HG03066 (cell line): ENCODE measurements around the gene CCDC13.
"Not testable (repeated sequence)": the region's sequence is repeated elsewhere in the genome, so short reads cannot be mapped to it uniquely, and the experiment has no call there.

Experiments used
- ATAC-seq: cut with Tn5 transposase; IDR thresholded peaks from one replicate; pipeline ENCODE4 v1.9.1; 2021; ENCODE audit warnings: low read depth; ENCODE audit not compliant: unreplicated experiment

Gene CCDC13, protein sequence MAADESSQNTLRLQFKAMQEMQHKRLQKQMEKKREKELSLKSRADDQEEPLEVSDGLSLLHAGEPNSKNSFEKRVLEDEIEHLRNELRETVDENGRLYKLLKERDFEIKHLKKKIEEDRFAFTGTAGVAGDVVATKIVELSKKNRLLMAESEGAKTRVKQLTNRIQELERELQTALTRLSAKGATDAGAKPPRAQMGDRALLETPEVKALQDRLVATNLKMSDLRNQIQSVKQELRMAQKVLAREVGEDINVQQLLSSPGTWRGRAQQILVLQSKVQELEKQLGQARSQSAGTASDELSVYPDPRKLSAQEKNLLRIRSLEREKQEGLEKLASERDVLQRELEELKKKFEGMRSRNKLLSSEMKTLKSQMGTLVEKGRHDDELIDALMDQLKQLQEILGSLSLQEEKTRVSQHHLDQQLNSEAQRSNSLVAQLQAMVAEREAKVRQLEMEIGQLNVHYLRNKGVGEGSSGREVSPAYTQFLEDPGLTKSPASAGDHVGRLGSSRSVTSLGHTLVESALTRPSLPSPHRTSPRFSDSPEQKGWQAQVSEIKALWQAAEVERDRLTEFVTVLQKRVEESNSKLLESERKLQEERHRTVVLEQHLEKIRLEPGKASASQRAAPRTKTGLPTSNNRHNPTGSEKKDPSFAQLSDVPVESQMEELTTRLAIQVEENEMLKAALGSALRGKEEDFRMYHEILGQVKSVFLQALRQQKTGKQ

DNA sequence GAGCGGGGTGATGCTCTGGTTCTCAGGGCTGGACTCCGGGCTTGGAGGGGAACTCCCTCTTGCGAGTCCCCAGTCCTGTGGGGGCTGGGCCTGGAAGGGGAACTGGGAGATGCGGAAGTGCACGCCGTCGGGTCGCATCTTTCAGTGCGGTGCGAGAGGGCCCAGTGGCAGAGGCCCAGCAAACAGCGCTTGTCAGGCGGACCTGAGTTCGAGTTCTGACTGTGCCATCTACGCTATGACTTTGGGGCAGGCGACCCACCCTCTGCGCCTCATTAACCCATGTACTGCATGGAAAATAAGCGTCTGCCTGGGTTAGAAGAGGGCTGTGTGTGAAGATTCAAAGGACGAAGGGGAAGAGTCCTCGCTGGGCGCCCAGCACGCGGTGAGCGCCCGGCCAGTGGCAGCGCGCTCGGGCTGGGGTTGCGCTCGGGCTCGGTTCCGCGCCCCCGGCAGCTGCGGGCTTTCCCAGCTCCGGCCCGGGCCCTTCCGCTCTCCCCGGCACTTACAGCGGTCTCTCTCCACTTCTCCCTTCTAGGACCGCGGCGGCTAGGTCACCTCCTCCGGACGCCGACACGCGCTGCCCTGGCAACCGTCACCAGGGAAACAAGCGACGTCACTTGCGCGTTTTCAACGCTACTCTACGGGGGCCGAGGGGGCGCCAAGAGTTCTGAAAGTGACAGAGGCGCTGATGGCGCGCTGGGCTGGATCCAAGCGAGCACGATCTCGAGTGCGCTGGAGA is at the start of gene CCDC13:
Gene CCDC13, minus strand, starts transcription at position 584 of the 739 bp plus-strand sequence. CDS start 14,908 bp downstream, outside the sequence.
- ATAC-seq: peak; percentile 98

DNA sequence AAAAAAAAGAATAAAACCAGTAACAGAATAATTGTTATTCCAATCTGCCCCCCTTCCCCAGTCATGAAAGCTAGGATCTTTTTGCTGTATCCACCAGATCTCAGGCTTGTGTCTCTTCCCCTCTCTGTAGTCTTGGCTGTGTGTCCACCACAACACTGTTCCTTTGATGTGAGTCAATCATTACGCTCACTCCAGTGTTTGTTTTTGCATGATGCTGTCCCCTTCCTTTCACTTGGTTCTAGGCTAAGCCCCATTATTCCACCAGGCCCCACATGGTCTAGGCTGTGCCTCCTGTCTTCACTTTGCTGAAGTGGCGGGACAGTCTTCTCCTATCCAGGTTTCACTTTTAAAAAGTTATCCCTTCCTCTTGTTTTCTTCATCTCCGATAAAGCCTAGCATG is 49.8 kb upstream of the CCDC13 start:
- ATAC-seq: no peak

DNA sequence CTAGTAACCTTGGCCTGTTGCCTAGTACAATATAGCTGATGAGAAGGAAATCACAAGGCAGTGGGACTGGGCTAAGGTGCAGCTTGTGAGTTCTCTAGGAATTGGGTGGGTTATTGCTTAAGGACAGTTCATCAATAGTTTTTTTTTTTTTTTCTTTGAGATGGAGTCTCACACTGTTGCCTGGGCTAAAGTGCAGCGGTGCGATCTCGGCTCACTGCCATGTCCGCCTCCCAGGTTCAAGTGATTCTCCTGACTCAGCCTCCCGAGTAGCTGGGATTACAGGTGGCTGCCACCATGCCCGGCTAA is 47.6 kb upstream of the CCDC13 start:
- no peak for ATAC-seq

DNA sequence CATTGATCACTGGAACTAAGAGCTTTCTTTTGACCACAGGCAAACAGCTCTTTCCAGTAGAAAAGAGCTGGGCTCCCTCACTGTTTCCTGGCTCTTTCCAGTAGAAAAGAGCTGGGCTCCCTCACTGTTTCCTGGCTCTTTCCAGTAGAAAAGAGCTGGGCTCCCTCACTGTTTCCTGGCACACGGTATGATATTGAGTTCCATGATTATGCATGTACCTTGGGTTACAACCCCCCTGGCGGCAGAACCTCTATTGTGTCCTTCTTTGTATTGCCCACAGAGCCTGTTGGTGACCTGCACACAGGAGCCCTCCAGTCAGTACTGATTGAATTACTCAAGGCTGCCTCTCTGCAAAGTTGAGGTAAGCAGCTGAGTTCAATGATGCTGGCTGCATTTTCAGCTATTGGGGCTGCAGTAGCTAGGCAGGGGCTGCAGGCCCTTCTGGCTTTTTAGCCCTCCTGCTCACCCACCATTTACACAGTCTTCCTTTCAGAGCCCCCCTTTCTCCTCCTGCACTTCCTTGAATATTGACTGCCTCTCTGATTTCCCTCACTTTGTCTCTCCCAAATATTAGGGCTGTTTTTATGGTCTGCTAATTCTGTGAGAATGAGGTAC is 46.4 kb upstream of the CCDC13 start:
- ATAC-seq: no peak

DNA sequence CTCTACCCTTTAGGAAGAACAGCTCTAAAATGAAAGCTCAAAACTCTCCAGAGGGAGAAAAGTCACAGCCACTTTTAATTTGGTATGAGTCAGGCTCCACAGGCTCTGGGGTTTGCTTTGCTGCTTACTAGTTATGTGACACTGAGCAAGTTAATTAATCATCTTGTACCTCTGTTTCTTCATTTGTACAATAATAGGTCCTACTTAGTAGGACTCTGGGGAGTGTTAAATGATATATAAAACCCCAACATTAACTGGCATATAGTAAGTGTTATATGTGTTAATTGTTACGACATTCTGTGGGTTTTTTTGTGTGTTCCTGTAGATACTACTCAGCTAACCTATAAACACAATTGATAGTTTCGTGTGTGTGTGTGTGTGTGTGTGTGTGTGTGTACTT is 42.8 kb upstream of the CCDC13 start:
- ATAC-seq: no peak

DNA sequence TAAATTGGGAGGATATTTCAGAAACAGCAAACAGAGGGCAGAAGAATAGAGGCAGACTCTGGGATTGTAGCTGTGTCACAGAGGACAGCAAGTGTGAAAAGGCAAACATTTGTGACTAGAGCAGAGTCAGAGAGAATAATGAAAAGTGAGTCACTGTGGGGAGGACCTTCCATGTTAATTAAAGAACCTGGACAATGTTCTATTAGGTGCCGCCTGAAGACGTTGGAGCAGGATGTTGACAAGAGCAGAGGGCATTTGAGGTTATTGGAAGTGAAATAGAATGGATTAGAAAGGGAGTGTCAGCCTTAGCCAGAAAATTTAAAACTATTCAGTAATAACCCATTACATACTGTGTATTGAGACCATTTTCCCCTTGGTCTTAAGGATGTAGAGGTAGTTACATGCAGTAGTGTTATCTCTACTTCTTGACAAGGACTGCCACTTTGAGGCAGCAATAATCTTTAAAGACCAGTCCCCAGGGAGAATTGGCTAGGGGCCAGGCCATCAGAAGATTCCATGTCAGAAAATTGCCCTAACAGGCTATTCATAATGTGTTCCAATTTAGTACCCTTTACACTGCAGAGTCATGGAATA is 42.0 kb upstream of the CCDC13 start:
- no peak for ATAC-seq

DNA sequence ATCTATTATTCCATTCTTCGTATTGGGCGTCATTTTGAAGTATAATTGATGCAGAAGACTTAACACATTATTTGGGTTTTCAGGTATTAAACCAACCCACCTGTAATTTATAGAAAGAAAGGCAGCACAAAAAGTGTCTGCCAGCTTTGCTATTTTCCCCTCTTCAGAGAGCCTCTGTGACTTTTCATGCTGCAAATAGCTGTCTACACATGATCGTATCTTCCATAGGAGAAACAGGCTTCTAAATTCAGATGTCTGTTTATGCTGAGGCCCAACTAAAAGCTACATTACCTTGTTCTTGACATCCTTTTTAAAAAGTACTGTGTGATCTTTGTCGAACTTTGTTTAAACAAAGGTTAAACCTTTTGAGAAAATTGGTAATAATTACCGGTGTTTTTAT is 41.2 kb upstream of the CCDC13 start:
- no peak for ATAC-seq

DNA sequence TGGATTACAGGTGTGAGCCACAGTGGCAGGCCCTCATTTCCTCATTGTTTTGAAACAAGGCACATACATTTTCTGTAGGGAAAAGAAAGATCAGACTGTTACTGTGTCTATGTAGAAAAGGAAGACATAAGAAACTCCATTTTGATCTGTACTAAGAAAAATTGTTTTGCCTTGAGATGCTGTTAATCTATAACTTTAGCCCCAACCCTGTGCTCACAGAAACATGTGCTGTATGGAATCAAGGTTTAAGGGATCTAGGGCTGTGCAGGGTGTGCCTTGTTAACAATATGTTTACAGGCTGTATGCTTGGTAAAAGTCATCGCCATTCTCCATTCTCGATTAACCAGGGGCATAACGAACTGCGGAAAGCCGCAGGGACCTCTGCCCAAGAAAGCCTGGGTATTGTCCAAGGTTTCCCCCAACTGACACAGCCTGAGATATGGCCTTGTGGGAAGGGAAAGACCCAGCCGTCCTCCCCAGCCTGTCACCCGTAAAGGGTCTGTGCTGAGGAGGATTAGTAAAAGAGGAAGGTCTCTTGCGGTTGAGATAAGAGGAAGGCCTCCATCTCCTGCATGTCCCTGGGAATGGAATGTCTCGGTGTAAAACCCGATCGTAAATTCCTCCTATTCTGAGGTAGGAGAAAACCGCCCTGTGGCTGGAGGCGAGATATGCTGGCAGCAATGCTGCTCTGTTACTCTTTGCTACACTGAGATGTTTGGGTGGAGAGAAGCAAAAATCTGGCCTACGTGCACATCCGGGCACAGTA is 38.2 kb upstream of the CCDC13 start:
- not testable (repeated sequence) for ATAC-seq

DNA sequence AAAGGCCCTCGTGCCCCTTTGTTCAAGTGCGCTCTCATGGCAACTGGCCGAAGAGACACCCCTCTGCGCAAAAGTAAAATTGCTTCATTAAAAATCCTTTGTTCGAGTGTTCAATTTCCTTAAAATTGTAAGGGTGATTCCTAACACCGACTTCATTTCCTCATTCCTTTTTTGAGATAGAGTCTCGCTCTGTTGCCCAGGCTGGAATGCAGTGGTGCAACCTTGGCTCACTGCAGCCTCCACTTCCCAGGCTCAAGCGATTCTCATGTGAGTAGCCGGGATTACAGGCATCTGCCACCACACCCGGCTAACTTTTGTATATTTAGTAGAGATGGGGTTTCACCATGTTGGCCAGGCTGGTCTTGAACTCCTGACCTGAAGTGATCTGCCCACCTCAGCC is 37.7 kb upstream of the CCDC13 start:
- not testable (repeated sequence) for ATAC-seq

DNA sequence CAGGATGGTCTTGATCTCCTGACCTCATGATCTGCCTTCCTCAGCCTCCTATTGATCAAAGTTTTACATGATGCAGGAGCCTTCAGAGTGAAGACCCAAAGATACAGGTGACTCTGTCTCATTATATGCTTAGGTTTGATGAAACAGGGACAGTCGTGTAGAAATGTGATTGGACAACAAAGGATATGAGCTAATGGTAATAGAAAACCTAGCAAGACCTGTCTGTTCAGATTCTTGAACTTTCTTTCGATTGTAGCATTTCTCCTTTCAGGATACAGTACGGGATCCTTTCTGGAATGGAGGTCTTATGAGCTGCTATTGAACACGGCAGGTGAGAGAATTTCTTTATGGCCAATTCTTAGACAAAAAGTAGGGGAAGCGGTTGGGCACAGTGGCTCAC is 36.1 kb upstream of the CCDC13 start, which contains the start of gene ACKR2:
Gene ACKR2, plus strand, starts transcription at position 244 of the 400 bp plus-strand sequence. CDS start 55,058 bp downstream, outside the sequence.
- ATAC-seq: no peak

DNA sequence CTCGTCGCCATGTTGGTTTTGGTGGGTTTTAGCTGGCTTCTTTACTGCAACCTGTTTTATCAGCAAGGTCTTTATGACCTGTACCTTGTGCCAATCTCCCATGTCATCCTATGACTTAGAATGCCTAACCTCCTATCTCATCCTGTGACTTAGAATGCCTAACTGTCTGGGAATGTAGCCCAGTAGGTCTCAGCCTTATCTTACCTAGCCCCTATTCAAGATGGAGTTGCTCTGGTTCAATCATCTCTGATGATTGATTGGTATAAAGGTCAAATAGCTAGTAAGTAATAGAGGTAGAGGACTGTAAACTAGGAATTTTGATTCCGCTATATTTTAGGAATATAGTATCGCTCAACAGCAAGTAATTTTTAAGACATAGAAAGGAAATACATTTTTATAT is 34.9 kb upstream of the CCDC13 start:
- no peak for ATAC-seq

DNA sequence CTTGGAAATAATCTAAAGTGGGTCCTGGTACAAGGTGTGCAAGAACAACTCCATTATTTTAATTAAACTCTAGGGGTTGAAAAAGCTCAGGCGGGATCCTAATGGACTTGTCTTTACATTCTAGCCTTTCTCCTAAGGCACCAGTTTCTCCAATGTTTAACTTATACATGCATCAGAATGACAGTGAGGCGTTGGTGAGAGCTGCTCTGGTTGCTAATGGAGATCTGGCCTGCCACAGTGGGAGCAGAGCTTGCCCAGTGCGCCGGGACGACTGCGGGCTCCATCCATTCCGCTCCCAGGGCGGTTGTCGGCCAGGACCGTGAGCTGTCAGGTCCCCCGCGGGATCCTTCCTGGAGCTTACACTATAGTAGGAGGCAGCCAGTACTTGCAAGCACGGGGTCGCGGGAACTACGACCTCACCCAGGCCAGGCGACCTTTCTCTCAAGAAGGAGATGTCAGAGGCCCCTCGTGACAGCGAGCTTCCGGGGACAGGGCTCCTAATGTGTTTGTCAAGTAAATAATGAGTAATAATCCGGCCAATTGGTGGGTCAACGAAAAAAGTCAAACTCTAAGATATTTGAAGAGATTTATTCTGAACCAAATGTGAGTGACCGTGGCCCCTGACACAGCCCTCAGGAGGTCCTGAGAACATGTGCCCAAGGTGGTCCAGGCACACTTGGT is 32.2 kb upstream of the CCDC13 start:
- ATAC-seq: no peak

DNA sequence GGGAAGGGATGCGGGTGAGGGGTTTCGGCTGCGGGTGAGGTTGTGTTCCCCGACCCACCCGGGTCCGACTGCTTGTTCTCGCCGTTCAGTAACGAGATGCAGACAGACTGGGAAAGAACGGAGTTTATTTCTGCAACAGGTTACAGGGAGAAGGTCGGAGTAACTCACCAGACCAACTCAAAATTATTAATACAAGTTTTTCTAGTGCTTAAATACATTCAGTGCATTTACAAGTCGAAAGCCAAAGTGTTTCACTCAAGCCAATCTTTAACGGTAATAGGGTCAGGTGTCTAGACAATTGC is 31.7 kb upstream of the CCDC13 start:
- ATAC-seq: peak; percentile 17

DNA sequence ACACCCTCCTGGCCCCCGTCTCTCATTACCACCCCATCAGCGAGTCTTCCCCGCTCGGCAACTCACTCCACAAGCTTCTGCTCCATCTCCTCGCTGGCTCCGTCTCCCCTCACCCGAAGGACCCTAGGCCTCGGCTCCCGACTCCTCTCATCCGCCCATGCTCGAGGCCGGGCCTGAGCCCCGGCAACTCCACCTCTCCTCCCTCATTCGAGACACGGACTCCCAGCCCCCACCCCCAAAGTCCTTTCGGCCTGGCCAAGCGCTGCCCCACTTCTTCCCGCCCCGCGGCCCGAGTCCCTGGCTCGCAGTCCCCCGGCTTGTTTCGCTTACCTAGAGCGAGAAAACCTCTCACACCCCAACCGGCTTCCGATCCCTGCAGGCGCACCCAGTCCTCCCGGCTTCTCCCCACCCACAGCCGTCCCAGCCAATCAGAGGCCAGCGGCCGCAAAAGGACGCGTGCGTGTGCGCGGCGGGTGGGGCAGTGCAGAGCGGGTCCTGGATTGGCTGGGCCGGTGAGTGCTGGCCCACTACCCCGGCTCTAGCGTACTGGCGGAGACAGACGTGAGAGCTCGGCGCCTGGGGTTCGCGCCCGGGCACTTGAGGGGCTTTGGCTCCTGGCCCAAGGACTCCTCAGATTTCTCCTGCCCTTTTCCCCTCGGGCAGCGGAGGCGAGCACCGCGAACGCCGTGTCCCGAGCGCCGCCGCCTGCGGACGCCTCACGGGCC is 31.2 kb upstream of the CCDC13 start, which contains the start of gene HIGD1A:
Gene HIGD1A, minus strand, starts transcription at position 385 of the 725 bp plus-strand sequence. CDS start 10,237 bp downstream, outside the sequence.
- peak; percentile 98 for ATAC-seq

DNA sequence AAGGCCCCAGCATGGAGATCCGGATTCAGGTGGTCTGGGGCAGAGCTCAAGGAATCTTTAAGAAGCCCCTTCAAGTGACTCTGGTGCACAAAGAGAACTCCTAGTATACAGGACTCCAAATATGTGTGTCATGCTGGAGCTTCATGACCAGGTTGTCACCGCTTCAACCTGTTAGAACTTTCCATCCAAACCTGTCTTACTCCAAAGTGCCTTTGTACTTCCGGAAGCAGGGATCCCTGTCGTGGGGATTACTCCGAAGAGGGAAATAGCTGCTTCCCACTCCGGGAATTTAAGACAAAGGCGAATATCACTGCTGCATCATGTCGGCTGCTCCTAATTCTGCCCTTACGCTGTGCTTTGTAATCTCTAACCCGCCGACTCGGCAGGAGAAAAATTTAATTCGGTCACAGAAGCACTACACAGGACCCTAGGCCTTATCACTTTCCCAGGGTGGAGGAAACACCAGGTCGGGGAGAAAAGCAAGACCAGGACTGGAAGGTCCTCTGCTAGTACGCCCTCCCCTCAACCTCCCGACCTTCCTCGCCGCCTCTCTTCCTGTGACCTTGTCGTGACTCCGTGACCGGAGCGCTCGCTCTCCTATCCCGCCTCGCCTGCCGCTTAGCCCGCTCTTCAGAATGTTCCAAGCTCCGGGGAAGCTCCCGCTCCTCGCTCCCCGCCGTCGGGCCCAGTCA is 30.5 kb upstream of the CCDC13 start:
- ATAC-seq: peak; percentile 25

DNA sequence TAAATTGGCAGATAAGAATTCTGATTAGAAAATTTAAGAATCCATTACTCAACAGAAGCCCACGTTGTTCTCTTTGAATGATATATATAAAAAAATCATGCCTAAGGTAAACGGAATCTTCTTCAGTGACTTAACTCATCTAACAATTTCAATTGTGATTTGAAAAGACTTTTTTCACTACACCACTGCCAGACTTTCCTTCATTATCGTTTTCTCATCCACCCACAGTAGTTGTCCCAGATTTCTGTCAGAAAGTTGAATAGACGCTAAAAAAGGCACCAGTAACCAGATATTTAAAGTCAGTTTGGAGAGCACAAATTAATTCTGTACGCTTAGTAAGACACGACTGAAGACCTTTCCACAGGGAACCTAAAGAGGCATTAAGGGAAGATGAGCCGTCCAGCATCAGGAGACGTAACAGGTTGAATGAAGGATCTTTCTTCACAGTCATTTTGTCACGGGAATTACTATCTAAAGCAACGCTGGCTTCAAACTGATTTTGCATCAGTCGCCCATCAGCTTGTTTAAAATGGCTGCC is 29.9 kb upstream of the CCDC13 start:
- no peak for ATAC-seq

DNA sequence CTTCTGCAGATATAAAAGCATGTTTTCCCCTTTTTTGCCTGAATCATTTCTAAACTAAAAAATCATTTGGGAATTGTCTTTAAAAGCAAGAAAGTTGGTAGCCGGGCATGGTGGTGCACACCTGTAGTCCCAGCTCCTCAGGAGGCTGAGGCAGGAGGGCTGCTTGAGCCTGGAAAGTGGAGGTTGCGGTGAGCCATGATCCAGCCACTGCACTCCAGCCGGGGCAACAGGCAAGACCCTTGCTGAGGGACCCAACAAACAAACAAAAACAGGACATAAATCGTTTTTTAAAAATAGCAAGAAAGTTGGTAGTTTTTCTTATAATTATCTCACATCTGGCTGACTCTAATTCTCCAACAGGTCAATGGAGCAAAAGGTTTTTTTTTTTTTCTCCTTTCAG is 28.7 kb upstream of the CCDC13 start:
- ATAC-seq: no peak
